ENCODE results near the gene ARHGEF7. TPM values are rescaled to one million over a fixed set of nuclear protein-coding genes. Genes with fewer than 3 reads are reported as not detected.

ARHGEF7 gene
- polyA plus RNA-seq, 1 donor (not counting 4 experiments of a cell fraction or from before 2014, with no cell fraction given), result 25.2 TPM

GRCh38 chr13:111267784-111268183 is 152.7 kb downstream of the ARHGEF7 start:
- DNase-seq (ENCODE audit: low read depth, low spot score), result no peak
- dilution Hi-C loops (cut with MboI; ENCODE audit: extremely low pct_ligation_motif_present, low sequenced_read_pairs), result no loop called here
- Histone ChIP-seq H3K36me3 (ENCODE audit: control insufficient read depth in 2 of 2, extremely low read depth in 1 of 2, insufficient read depth in 2 of 2, low read length in 2 of 2) (peaks cover 4 to 22% of the 10 kb centered on the region in 2 experiments), H3K4me2 (ENCODE audit: control insufficient read depth, extremely low read depth, insufficient read depth, low read depth, low read length) (no peak overlapping the region), H3K79me2 (ENCODE audit: control insufficient read depth, insufficient read depth, low read length) (no peaks in the 10 kb centered on the region), H3K4me3 (ENCODE audit: control insufficient read depth in 2 of 3, extremely low read depth in 1 of 3, insufficient read depth in 2 of 3, low read depth in 1 of 3, low read length in 3 of 3) (no peak overlapping the region), H3K9me3 (ENCODE audit: control insufficient read depth, low read depth, low read length) (no peaks in the 10 kb centered on the region), H3K27ac (ENCODE audit: control insufficient read depth, insufficient read depth, low read length) (no peak overlapping the region), H3K27me3 (ENCODE audit: control insufficient read depth, extremely low read depth, insufficient read depth, low read length) (no peaks in the 10 kb centered on the region), H3K9me1 (ENCODE audit: control insufficient read depth, extremely low read depth, insufficient read depth, low read length) (no peaks in the 10 kb centered on the region), H3K9ac (ENCODE audit: control insufficient read depth, extremely low read depth, insufficient read depth, low read length) (no peak overlapping the region), H4K20me1 (ENCODE audit: control insufficient read depth, extremely low read depth, insufficient read depth, low read length) (peaks cover 3% of the 10 kb centered on the region), H2AFZ (ENCODE audit: control insufficient read depth, low read length) (no peak overlapping the region), H3K4me1 (ENCODE audit: control insufficient read depth, extremely low read depth, insufficient read depth, low read length) (no peaks in the 10 kb centered on the region)
- TF ChIP-seq CTCF (optimal IDR thresholded peaks at IDR 0.05 in 1 of 3, IDR thresholded peaks at IDR 0.05 in 1 of 3, conservative IDR thresholded peaks at IDR 0.05 in 1 of 3; ENCODE audit: extremely low read depth in 1 of 3, insufficient read depth in 2 of 3, low read length in 3 of 3) (no peak), EZH2 (IDR thresholded peaks at IDR 0.05; ENCODE audit: low read length) (no peak)
- no peak for FAIRE-seq

GRCh38 chr13:111269508-111269907 is 154.4 kb downstream of the ARHGEF7 start:
- no peaks in the 10 kb centered on the region for H3K27me3 ChIP-seq (ENCODE audit: control insufficient read depth, extremely low read depth, insufficient read depth, low read length)
- H3K9me3 ChIP-seq (ENCODE audit: control insufficient read depth, low read depth, low read length), result no peaks in the 10 kb centered on the region
- H3K4me2 ChIP-seq (ENCODE audit: control insufficient read depth, extremely low read depth, insufficient read depth, low read depth, low read length), result no peak overlapping the region
- dilution Hi-C loops (cut with MboI; ENCODE audit: extremely low pct_ligation_motif_present, low sequenced_read_pairs), result no loop called here
- no peaks in the 10 kb centered on the region for H3K9me1 ChIP-seq (ENCODE audit: control insufficient read depth, extremely low read depth, insufficient read depth, low read length)
- FAIRE-seq (no peak), DNase-seq (ENCODE audit: low read depth, low spot score) (no peak)
- H3K4me3 ChIP-seq (ENCODE audit: control insufficient read depth in 2 of 3, extremely low read depth in 1 of 3, insufficient read depth in 2 of 3, low read depth in 1 of 3, low read length in 3 of 3), result no peak overlapping the region
- H3K27ac ChIP-seq (ENCODE audit: control insufficient read depth, insufficient read depth, low read length), result no peak overlapping the region
- no peak overlapping the region for H3K9ac ChIP-seq (ENCODE audit: control insufficient read depth, extremely low read depth, insufficient read depth, low read length)
- no peak overlapping the region for H2AFZ ChIP-seq (ENCODE audit: control insufficient read depth, low read length)
- peaks cover 4 to 29% of the 10 kb centered on the region in 2 experiments for H3K36me3 ChIP-seq (ENCODE audit: control insufficient read depth in 2 of 2, extremely low read depth in 1 of 2, insufficient read depth in 2 of 2, low read length in 2 of 2)
- H3K4me1 ChIP-seq (ENCODE audit: control insufficient read depth, extremely low read depth, insufficient read depth, low read length), result no peaks in the 10 kb centered on the region
- H3K79me2 ChIP-seq (ENCODE audit: control insufficient read depth, insufficient read depth, low read length), result no peaks in the 10 kb centered on the region
- no peaks in the 10 kb centered on the region for H4K20me1 ChIP-seq (ENCODE audit: control insufficient read depth, extremely low read depth, insufficient read depth, low read length)
- TF ChIP-seq CTCF (optimal IDR thresholded peaks at IDR 0.05 in 1 of 3, IDR thresholded peaks at IDR 0.05 in 1 of 3, conservative IDR thresholded peaks at IDR 0.05 in 1 of 3; ENCODE audit: extremely low read depth in 1 of 3, insufficient read depth in 2 of 3, low read length in 3 of 3), result no peak
- no peak for TF ChIP-seq EZH2 (IDR thresholded peaks at IDR 0.05; ENCODE audit: low read length)
